GM23338 (cell line): Measurements from ENCODE around the gene GPR143. TPM values are rescaled to one million over a fixed set of nuclear protein-coding genes. Genes with fewer than 3 reads are reported as not detected.

Experiments
- ATAC-seq: fragments of 200-7000 bp; cut with Tn5 transposase; 3 replicates; pipeline ENCODE4 v1.9.1; 2020
- DNase-seq: peaks from one replicate; pipeline ENCODE4 v3.0.0-alpha.2; 2015; ENCODE audit warnings: low spot score
- H2AFZ ChIP-seq: fragments of 200-600 bp; sonication (generic); 2 replicates; pipeline ENCODE4 v1.8.0; 2016; ENCODE audit warnings: antibody characterized with exemption, mild to moderate bottlenecking, moderate library complexity
- H3F3A ChIP-seq: fragments of 200-600 bp; sonication (generic); replicated peaks from 2 replicates; pipeline ENCODE4 v1.8.0; 2017; ENCODE audit warnings: antibody characterized with exemption, mixed run types, low read depth
- H3K27ac ChIP-seq: fragments of 200-600 bp; sonication (generic); 2 replicates; pipeline ENCODE4 v1.6.1; 2016; ENCODE audit warnings: low read depth
- H3K27me3 ChIP-seq: fragments of 200-600 bp; sonication (generic); 2 replicates; pipeline ENCODE4 v1.8.0; 2016; ENCODE audit warnings: mild to moderate bottlenecking, mixed run types, moderate library complexity; ENCODE audit not compliant: insufficient read depth
- H3K36me3 ChIP-seq: fragments of 200-600 bp; sonication (generic); 2 replicates; pipeline ENCODE4 v1.8.0; 2016; ENCODE audit warnings: mild to moderate bottlenecking; ENCODE audit not compliant: insufficient read depth
- H3K4me1 ChIP-seq: fragments of 200-600 bp; sonication (generic); 2 replicates; pipeline ENCODE4 v1.8.0; 2016; ENCODE audit warnings: mild to moderate bottlenecking, moderate library complexity; ENCODE audit not compliant: insufficient read depth
- H3K4me2 ChIP-seq: fragments of 200-600 bp; sonication (generic); 2 replicates; pipeline ENCODE4 v1.7.1; 2017; ENCODE audit warnings: mixed run types
- H3K4me3 ChIP-seq: fragments of 200-600 bp; sonication (generic); 2 replicates; pipeline ENCODE4 v1.6.1; 2016; ENCODE audit warnings: mixed run types
- H3K79me2 ChIP-seq: fragments of 200-600 bp; sonication (generic); replicated peaks from 2 replicates; pipeline ENCODE4 v1.8.0; 2017; ENCODE audit warnings: mild to moderate bottlenecking; ENCODE audit not compliant: insufficient read depth
- H3K9me2 ChIP-seq: fragments of 200-600 bp; sonication (generic); 2 replicates; pipeline ENCODE4 v1.8.0; 2017; ENCODE audit not compliant: insufficient read depth
- H4K20me1 ChIP-seq: fragments of 200-600 bp; sonication (generic); replicated peaks from 2 replicates; pipeline ENCODE4 v1.8.0; 2017; ENCODE audit warnings: mild to moderate bottlenecking; ENCODE audit not compliant: insufficient read depth
- H3K27ac Mint-ChIP-seq: 2 replicates; pipeline ENCODE4 v1.8.0; 2020; ENCODE audit warnings: inconsistent platforms, mild to moderate bottlenecking, moderate library complexity, mixed read lengths
- H3K27me3 Mint-ChIP-seq: 3 replicates; pipeline ENCODE4 v1.8.0; 2022; ENCODE audit warnings: low read depth, mild to moderate bottlenecking, moderate library complexity, mixed read lengths, inconsistent platforms; ENCODE audit not compliant: insufficient read depth, poor library complexity
- H3K36me3 Mint-ChIP-seq: 3 replicates; pipeline ENCODE4 v1.8.0; 2021; ENCODE audit warnings: low read depth, mild to moderate bottlenecking, inconsistent platforms, moderate library complexity, mixed read lengths
- H3K4me1 Mint-ChIP-seq: 3 replicates; pipeline ENCODE4 v1.8.0; 2020; ENCODE audit warnings: mild to moderate bottlenecking, inconsistent platforms, mixed read lengths
- H3K4me3 Mint-ChIP-seq: 3 replicates; pipeline ENCODE4 v1.8.0; 2021; ENCODE audit warnings: moderate library complexity, mild to moderate bottlenecking, inconsistent platforms, mixed read lengths
- H3K9me3 Mint-ChIP-seq: 3 replicates; pipeline ENCODE4 v1.8.0; 2020; ENCODE audit warnings: moderate library complexity, mild to moderate bottlenecking, inconsistent platforms, mixed read lengths
- CREB1 ChIP-seq: fragments of 250-450 bp; sonication (Bioruptor Pico); IDR thresholded peaks from 2 replicates; pipeline ENCODE4 v1.5.0; 2020; ENCODE audit warnings: low read depth, mild to moderate bottlenecking, moderate library complexity
- CTCF ChIP-seq, 2 experiments: fragments of 200-600 bp in 1 of 2; sonication (generic) in 1 of 2; conservative IDR thresholded peaks; 2 replicates each; pipeline versions ENCODE4 v1.5.1 to v1.6.1; 2016 to 2017; ENCODE audit warnings: antibody characterized with exemption in 2 of 2, low read depth in 2 of 2, mild to moderate bottlenecking in 2 of 2, moderate library complexity in 1 of 2
- ETS1 ChIP-seq: IDR thresholded peaks from 2 replicates; pipeline ENCODE4 v1.6.1; 2016; ENCODE audit warnings: antibody characterized with exemption
- EZH2 ChIP-seq: fragments of 200-600 bp; sonication (generic); IDR thresholded peaks from one replicate; pipeline ENCODE4 v1.8.0; 2017; ENCODE audit warnings: antibody characterized with exemption, mild to moderate bottlenecking, low read depth; ENCODE audit not compliant: unreplicated experiment
- EZH2phosphoT487 ChIP-seq: fragments of 200-600 bp; sonication (generic); IDR thresholded peaks from one replicate; pipeline ENCODE4 v1.8.1; 2018; ENCODE audit warnings: antibody characterized with exemption; ENCODE audit not compliant: unreplicated experiment
- JUNB ChIP-seq: IDR thresholded peaks from one replicate; pipeline ENCODE4 v1.6.1; 2016; ENCODE audit warnings: antibody characterized with exemption; ENCODE audit not compliant: unreplicated experiment
- NANOG ChIP-seq: IDR thresholded peaks from 2 replicates; pipeline ENCODE4 v1.6.1; 2016; ENCODE audit warnings: antibody characterized with exemption, borderline replicate concordance
- POLR2AphosphoS5 ChIP-seq: IDR thresholded peaks from 2 replicates; pipeline ENCODE4 v1.6.1; 2016; ENCODE audit warnings: antibody characterized with exemption, low read depth
- REST ChIP-seq: IDR thresholded peaks from one replicate; pipeline ENCODE4 v1.6.1; 2018; ENCODE audit warnings: antibody characterized with exemption; ENCODE audit not compliant: unreplicated experiment
- STAT1 ChIP-seq: IDR thresholded peaks from one replicate; pipeline ENCODE4 v1.6.1; 2016; ENCODE audit warnings: antibody characterized with exemption; ENCODE audit not compliant: unreplicated experiment
- ZNF114 ChIP-seq: fragments of 250-450 bp; sonication (Bioruptor Pico); IDR thresholded peaks from 2 replicates; pipeline ENCODE4 v1.5.0; 2020; ENCODE audit warnings: mild to moderate bottlenecking, moderate library complexity
- ZNF331 ChIP-seq: fragments of 250-450 bp; sonication (Bioruptor Pico); IDR thresholded peaks from 2 replicates; pipeline ENCODE4 v1.5.0; 2020; ENCODE audit warnings: low read depth, mild to moderate bottlenecking, moderate library complexity
- ZNF462 ChIP-seq: fragments of 250-450 bp; sonication (Bioruptor Pico); IDR thresholded peaks from 2 replicates; pipeline ENCODE4 v1.5.0; 2020; ENCODE audit warnings: mild to moderate bottlenecking, moderate library complexity
- polyA plus RNA-seq: library from polyadenylated mRNA; unstranded; fragments of >200 nt; fragmentation: Nextera tagmentation; extraction: Ambion mirVana; gene quantifications from 2 replicates; pipeline ENCODE4 v1.2.1, GENCODE V29; 2016
- total RNA-seq: library from RNA; depleted of rRNA; stranded (reverse); fragments of >200 nt; shearing (Covaris generic); gene quantifications from 2 replicates; pipeline ENCODE4 v1.2.3, GENCODE V29; 2014

GPR143 gene
- total and polyA plus RNA-seq, 2 experiments from 2014 or later, result 7.4 to 13.0 TPM

GRCh38 chrX:9681011-9681410 lies 84.6 kb downstream of the GPR143 start:
- Histone ChIP-seq H3K4me2 (no peak overlapping the region), H3K4me3 (no peak overlapping the region), H3K4me1 (no peaks in the 10 kb centered on the region), H3K27ac (no peak overlapping the region), H3K9me2 (no peaks in the 10 kb centered on the region), H3K79me2 (no peaks in the 10 kb centered on the region), H3K27me3 (no peaks in the 10 kb centered on the region), H2AFZ (no peak overlapping the region), H3F3A (no peaks in the 10 kb centered on the region), H3K36me3 (no peaks in the 10 kb centered on the region), H4K20me1 (no peaks in the 10 kb centered on the region)
- TF ChIP-seq JUNB (no peak), NANOG (no peak), ZNF114 (no peak), ZNF331 (CRISPR knock-in tag) (no peak), CREB1 (CRISPR knock-in tag) (no peak), ETS1 (no peak), CTCF (conservative IDR thresholded peaks at IDR 0.05; ENCODE audit: low read depth in 2 of 2) (no peak), POLR2AphosphoS5 (no peak), EZH2phosphoT487 (no peak), REST (no peak), EZH2 (no peak), STAT1 (no peak), ZNF462 (no peak)
- Mint-ChIP-seq H3K27ac (no peak overlapping the region), H3K4me3 (no peak overlapping the region), H3K36me3 (peaks cover 12% of the 10 kb centered on the region), H3K27me3 (no peaks in the 10 kb centered on the region), H3K9me3 (no peaks in the 10 kb centered on the region; the same call in 2 of the 3 replicates), H3K4me1 (peaks cover 11% of the 10 kb centered on the region)
- DNase-seq (no peak), ATAC-seq (no peak)
